Hematopoietic multipotent progenitor cell (in vitro differentiated cells): Measurements from ENCODE around the gene BBS9. TPM values are rescaled to one million over a fixed set of nuclear protein-coding genes. Genes with fewer than 3 reads are reported as not detected.
A peak's percentile ranks its signal among the peaks of the same experiment; 100 is the strongest.

Experiments
- DNase-seq, 3 donors: peaks; one replicate each; pipeline ENCODE4 v3.0.0-alpha.2; 2011 to 2015; ENCODE audit warnings: low read depth in 2 of 3, low spot score in 2 of 3
- total RNA-seq: library from RNA; depleted of rRNA; stranded (reverse); fragments of >200 nt; gene quantifications from one replicate; pipeline ENCODE4 v1.2.3, GENCODE V29; 2012

The BBS9 gene
- total RNA-seq, 1 donor = 12.1 TPM

- DNase-seq = no peak
These were observed 293.7 kb downstream of the BBS9 start for GRCh38 chr7:33422825-33423645.

DNA sequence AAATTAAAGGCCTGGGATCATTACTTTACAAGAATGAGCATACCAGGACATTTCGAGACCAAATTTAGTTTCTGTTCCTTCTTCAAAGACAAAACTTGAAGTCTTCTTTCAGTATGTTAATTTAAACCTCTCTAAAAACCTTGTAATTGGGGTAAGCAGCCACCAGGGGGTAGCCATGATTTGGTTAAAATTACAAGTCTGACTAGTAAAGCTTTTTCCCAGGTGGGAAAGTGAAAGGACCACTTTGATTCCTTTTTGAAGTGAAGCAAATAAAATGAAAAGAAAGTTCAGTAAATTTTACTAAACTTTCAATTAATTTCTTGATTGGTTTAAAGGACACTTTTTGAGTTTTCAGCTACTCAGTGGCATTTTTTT lies 294.3 kb downstream of the BBS9 start:
- DNase-seq = peak in 1 of 3 donors; percentile 4

- no peak for DNase-seq
These were observed 296.0 kb downstream of the BBS9 start for GRCh38 chr7:33425395-33425794.

- no peak for DNase-seq
These were observed 296.7 kb downstream of the BBS9 start for GRCh38 chr7:33425929-33426678.

DNA sequence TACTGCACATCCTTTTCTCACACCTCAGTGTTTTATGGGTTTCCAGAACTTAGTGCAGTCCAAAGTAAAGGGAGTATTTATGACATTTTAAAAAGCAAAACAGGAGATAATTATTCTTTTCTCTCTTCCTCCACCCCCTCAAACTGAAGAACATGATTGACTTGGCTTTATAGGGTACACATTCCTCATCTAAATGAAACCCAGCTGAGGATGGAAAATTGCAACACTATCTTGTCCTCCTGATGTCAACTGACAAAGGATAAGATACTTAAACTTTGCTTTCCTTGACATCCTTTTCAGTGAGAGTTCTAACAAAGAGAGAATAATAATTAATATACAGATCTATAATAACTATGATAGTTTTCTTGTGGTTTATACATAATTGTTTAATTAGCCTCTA lies 299.1 kb downstream of the BBS9 start:
- no peak for DNase-seq

GRCh38 chr7:33431543-33431942 lies 302.2 kb downstream of the BBS9 start:
- no peak for DNase-seq

GRCh38 chr7:33432821-33433220 lies 303.5 kb downstream of the BBS9 start:
- no peak for DNase-seq

DNA sequence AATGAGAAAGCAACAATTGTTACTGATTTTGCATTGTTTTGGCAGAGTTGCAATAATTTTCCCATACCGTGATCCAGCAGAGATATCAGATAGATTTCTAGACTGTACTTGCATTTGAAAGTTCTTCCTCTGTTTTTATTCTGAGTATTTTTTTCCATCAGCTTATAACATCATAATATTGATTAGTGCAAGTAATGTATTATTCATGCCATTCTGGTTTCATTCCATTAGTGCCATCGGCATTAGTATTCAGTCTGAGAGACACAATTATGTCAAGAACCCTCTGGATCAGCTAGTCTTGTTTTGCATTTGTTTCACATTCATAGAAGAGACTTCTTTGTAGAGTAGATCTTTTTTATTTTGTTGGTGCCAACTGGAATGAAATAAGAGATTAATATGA lies 304.0 kb downstream of the BBS9 start:
- no peak for DNase-seq

DNA sequence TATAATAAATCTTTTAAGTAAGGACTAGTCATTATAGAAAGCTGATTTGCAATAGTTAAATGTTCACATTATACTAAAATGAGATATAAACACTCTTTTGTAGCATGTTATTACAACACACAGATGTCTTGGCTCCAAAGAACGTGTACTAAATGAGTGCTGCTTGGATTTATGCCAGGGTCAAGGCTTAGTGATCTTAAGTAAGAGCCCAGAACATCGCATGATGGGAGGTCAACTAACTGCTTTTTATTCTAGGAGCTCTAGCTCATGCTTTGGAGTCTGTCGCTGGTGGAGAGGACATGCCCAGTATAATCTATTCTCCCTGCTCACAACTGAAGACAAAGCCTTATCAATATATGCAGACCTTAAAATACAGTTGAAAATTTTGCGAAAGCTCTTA lies 315.1 kb downstream of the BBS9 start:
- no peak for DNase-seq

GRCh38 chr7:33446551-33446950 lies 317.2 kb downstream of the BBS9 start:
- no peak for DNase-seq

GRCh38 chr7:33448035-33448434 lies 318.7 kb downstream of the BBS9 start:
- peak in 1 of 3 donors; percentile 6 for DNase-seq

DNA sequence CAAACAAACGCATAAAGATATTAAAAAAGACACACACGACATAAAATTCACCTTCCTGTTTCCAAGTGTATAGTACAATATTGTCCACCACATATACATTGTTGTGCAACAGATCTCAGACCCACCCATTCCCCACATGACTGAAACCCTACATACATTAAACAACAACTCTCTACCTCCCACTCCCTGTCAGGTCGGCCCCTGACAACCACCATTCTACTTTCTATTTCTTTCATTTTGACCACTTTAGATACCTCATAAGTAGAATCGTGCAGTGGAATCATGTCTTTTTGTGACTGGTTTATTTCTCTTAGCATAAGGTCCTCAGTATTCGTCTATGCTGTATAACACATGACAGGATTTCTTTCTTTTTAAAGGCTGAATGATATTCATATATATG lies 320.5 kb downstream of the BBS9 start:
- DNase-seq = no peak

DNA sequence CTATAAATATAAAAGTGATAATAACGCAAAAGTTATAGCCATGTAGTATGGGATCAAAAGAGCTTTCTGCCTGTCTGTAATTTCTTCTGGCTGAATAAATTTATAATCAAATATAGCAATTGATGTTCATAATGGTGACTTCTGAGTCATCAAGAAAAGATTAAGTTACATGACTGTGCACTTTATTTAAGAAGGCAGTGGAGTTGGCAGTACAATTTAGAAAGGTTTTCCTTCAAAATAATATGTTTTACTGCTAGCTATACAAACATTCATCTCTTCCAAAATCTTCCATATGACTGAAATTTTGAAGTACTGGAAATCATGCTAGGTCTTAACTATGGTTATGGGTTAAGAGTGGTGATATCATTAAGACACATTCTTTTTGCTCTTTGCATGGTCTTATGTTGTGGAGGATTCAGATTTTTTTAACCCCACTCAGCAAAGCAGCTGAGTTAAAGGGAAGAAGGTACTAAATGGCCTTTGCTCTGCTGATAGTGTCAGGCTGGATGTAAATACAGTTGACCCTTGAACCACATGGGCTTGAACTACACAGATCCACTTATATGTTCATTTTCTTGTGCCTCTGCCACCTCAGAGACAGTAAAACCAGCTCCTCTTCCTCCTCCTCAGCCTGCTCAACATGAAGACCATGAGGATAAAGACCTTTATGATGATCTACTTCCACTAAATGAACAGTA lies 323.6 kb downstream of the BBS9 start:
- DNase-seq = no peak

- no peak for DNase-seq
These were observed 327.7 kb downstream of the BBS9 start for GRCh38 chr7:33457039-33457438.

- no peak for DNase-seq
These were observed 329.2 kb downstream of the BBS9 start for GRCh38 chr7:33458581-33458980.

DNA sequence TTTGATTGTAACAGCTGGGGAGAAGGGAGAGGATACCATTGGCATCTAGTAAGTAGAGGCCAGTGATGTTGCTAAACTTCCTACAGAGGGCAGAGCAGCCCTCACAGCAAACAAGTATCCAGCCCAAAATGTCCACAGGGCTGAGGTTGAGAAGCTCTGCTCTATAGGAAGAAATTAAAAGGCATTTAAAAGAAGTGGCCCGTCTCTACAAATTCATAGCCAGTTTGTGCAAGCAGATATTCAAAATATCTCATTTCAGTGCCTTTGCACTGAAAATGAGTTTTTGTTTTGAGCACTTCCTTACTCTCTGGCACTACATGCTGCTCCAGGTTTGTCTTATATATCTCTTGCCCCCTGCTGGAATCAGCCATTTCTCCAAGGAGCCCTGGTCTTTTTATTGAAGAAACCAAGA lies 330.0 kb downstream of the BBS9 start:
- DNase-seq = peak in 2 of 3 donors; percentile 14 to 41

- DNase-seq = no peak
These were observed 333.8 kb downstream of the BBS9 start for GRCh38 chr7:33463131-33463530.

DNA sequence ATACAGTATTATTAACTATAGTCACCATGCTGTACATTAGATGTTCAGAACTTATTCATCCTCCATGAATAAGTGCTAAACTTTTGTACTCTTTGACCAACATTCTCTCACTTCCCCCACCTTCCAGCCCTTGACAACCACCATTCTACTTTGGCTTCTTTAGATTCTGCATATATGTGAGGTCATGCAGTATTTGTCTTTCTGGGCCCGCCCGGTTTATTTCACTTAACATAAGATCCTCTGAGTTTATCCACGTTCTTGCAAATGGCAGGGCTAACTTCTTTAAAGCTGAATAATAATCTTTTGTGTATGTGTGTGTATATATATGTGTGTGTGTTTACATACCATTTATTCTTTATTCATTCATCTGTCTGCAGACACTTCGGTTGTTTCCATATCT lies 336.8 kb downstream of the BBS9 start:
- no peak for DNase-seq

DNA sequence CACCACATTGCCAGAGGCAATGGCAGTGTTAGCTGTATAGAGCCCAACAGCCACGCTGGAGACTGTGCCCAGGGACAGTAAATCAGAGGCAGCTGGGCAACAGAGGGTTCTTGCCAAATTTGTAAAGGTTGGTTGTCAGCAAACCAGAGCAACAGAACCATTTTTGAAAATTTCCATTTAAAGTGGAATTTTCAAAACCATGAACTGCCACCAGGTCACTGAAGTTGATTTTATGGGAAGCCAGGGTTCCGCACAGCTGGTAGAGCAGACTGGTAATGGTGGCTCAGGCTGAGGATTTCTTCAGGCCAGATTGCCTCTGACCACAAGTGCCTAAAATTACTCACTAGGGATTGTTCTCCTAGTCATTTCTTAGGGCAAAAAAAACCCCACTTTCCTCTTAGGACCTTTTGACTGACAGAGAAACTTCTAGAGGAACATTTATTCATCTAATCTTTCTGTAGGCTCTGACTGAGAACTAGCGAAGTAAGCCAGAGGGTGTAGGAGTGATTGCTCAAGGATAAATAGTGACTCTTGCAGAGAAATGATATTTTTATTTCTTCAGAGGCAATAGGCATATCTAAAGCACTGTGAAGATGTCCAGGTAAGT lies 342.4 kb downstream of the BBS9 start:
- DNase-seq = no peak

DNA sequence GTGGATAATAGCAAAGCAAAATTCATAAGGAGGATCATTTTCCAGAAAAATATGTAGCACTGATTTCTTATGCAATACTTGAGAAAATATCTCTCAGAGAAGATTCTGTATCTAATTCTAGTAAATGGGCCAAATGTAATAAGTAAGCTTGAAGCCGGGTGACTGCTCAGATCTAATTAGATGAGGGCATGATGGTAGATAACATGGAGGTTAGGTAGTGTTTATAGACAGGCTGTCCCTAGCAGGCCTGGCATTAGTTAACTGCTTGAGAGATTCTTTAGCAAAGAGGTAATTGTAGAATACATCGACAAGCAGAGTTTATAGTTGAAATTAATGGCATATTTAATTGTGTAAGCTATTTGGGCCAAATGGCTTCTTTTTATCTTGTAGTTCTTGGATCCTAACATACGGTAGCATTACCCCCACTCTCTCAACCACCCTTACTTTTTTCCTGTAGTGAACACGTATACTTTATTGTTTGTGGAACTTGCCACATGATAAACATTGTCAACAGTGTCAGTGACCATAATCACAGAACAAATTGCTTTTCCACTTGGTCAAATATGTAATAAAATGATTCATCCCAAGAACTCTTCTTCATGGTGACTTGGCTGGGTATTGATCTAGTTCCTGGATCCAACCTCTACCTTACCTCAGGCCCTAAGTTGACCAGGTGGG lies 343.1 kb downstream of the BBS9 start:
- DNase-seq = no peak
